ENCODE measurements around the gene CCN5. TPM values are rescaled to one million over a fixed set of nuclear protein-coding genes. Genes with fewer than 3 reads are reported as not detected.

CCN5 gene
- total and polyA plus RNA-seq, 2 of the 13 experiments (the other 11 are each of a cell fraction or from before 2014, with no cell fraction given) = 0.12 TPM; not detected in 1

GRCh38 chr20:44776980-44777379 is 61.8 kb downstream of the CCN5 start (continued):
- TF ChIP-seq ATRX (CRISPR knock-in tag; IDR thresholded peaks at IDR 0.05; ENCODE audit: borderline replicate concordance) = no peak
- TF ChIP-seq ZNF230 (CRISPR knock-in tag; IDR thresholded peaks at IDR 0.05) = 0 out of 2 replicates have a peak, but pooled peaks have one; percentile 37
- peak; percentile 67; the same call in 1 of the 2 replicates for TF ChIP-seq HDAC2 (CRISPR knock-in tag; IDR thresholded peaks at IDR 0.05)
- no peak for TF ChIP-seq POGZ (CRISPR knock-in tag; IDR thresholded peaks at IDR 0.05)
- TF ChIP-seq, protein P1, sequence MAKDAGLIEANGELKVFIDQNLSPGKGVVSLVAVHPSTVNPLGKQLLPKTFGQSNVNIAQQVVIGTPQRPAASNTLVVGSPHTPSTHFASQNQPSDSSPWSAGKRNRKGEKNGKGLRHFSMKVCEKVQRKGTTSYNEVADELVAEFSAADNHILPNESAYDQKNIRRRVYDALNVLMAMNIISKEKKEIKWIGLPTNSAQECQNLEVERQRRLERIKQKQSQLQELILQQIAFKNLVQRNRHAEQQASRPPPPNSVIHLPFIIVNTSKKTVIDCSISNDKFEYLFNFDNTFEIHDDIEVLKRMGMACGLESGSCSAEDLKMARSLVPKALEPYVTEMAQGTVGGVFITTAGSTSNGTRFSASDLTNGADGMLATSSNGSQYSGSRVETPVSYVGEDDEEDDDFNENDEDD (CRISPR knock-in tag; IDR thresholded peaks at IDR 0.05; ENCODE audit: borderline replicate concordance) = 0 out of 2 replicates have a peak, but pooled peaks have one; percentile 23
- TF ChIP-seq FOXA1 (IDR thresholded peaks at IDR 0.05) = no peak
- TF ChIP-seq FOXA1 (CRISPR knock-in tag; IDR thresholded peaks at IDR 0.05) = no peak
- no peak for TF ChIP-seq AFF4 (CRISPR knock-in tag; IDR thresholded peaks at IDR 0.05)
- TF ChIP-seq ZNF180 (CRISPR knock-in tag; IDR thresholded peaks at IDR 0.05; ENCODE audit: borderline replicate concordance, low read depth) = no peak
- no peak for TF ChIP-seq CCDC6 (CRISPR knock-in tag; IDR thresholded peaks at IDR 0.05)
- no peak for TF ChIP-seq ZBTB7A (CRISPR knock-in tag; IDR thresholded peaks at IDR 0.05)
- no peak for TF ChIP-seq RORA (CRISPR knock-in tag; IDR thresholded peaks at IDR 0.05)
- TF ChIP-seq MIER2 (CRISPR knock-in tag; IDR thresholded peaks at IDR 0.05) = peak; percentile 99
- no peak for TF ChIP-seq NR2C2 (CRISPR knock-in tag; IDR thresholded peaks at IDR 0.05; ENCODE audit: borderline replicate concordance)
- no peak for TF ChIP-seq MEIS1 (CRISPR knock-in tag; IDR thresholded peaks at IDR 0.05; ENCODE audit: borderline replicate concordance)
- TF ChIP-seq GABPB1 (CRISPR knock-in tag; IDR thresholded peaks at IDR 0.05) = no peak
- no peak for TF ChIP-seq ZBTB20 (CRISPR knock-in tag; IDR thresholded peaks at IDR 0.05; ENCODE audit: borderline replicate concordance, low read depth)
- TF ChIP-seq HHEX (CRISPR knock-in tag; IDR thresholded peaks at IDR 0.05) = no peak
- TF ChIP-seq MIXL1 (CRISPR knock-in tag; IDR thresholded peaks at IDR 0.05) = peak; percentile 79
- TF ChIP-seq ZNF577 (CRISPR knock-in tag; IDR thresholded peaks at IDR 0.05; ENCODE audit: borderline replicate concordance, low read depth) = no peak
- TF ChIP-seq, protein P2, sequence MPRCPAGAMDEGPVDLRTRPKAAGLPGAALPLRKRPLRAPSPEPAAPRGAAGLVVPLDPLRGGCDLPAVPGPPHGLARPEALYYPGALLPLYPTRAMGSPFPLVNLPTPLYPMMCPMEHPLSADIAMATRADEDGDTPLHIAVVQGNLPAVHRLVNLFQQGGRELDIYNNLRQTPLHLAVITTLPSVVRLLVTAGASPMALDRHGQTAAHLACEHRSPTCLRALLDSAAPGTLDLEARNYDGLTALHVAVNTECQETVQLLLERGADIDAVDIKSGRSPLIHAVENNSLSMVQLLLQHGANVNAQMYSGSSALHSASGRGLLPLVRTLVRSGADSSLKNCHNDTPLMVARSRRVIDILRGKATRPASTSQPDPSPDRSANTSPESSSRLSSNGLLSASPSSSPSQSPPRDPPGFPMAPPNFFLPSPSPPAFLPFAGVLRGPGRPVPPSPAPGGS (CRISPR knock-in tag; IDR thresholded peaks at IDR 0.05) = no peak
- no peak for TF ChIP-seq ZSCAN31 (CRISPR knock-in tag; IDR thresholded peaks at IDR 0.05; ENCODE audit: low read depth)
- TF ChIP-seq, protein P3, sequence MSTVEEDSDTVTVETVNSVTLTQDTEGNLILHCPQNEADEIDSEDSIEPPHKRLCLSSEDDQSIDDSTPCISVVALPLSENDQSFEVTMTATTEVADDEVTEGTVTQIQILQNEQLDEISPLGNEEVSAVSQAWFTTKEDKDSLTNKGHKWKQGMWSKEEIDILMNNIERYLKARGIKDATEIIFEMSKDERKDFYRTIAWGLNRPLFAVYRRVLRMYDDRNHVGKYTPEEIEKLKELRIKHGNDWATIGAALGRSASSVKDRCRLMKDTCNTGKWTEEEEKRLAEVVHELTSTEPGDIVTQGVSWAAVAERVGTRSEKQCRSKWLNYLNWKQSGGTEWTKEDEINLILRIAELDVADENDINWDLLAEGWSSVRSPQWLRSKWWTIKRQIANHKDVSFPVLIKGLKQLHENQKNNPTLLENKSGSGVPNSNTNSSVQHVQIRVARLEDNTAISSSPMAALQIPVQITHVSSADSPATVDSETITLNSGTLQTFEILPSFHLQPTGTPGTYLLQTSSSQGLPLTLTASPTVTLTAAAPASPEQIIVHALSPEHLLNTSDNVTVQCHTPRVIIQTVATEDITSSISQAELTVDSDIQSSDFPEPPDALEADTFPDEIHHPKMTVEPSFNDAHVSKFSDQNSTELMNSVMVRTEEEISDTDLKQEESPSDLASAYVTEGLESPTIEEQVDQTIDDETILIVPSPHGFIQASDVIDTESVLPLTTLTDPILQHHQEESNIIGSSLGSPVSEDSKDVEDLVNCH (CRISPR knock-in tag; IDR thresholded peaks at IDR 0.05) = no peak
